ENCODE results near the gene CSNK2A2.

- no peak for TF ChIP-seq GATA3 (IDR thresholded peaks at IDR 0.05; ENCODE audit: low read depth, low read length)
- TF ChIP-seq GATA2 (IDR thresholded peaks at IDR 0.05; ENCODE audit: low read depth, low read length) = no peak
Measured at GRCh38 chr16:58230259-58230658, 32.4 kb upstream of the CSNK2A2 start.
